K562 (cell line): Measurements from ENCODE around the gene U2AF1L4. TPM values are rescaled to one million over a fixed set of nuclear protein-coding genes. Genes with fewer than 3 reads are reported as not detected.

Source experiments
- ATAC-seq: fragments of 200-7000 bp; cut with Tn5 transposase; 3 replicates; pipeline ENCODE4 v1.9.1; 2020; ENCODE audit warnings: moderate library complexity
- BruUV-seq: library from RNA; stranded (reverse); fragments of 400-500 nt; replicated peaks from 2 replicates; lab custom pipeline; 2021; lab: Mats Ljungman, UMichigan
- CTCF ChIA-PET: fragments of 300-600 bp; formaldehyde crosslinking; extraction: SDS; loops from one replicate; lab custom pipeline; 2021; ENCODE audit warnings: low intra/inter-chr PET ratio; lab: Yijun Ruan, JAX
- POLR2A ChIA-PET: fragments of 300-600, 350-650 bp; sonication (Branson Sonifier 250); formaldehyde crosslinking; extraction: SDS; loops from one replicate; lab custom pipeline; 2021; ENCODE audit warnings: antibody characterized with exemption, inconsistent platforms; lab: Yijun Ruan, JAX
- DNase-seq, 4 experiments: peaks; one replicate each; pipeline versions ENCODE4 v3.0.0 to v3.0.0-alpha.2; 2011 to 2018; ENCODE audit warnings: low spot score in 3 of 4, mixed read lengths in 3 of 4; ENCODE audit errors: extremely low read depth in 1 of 4
- FAIRE-seq: peaks from 2 replicates; lab custom pipeline; 2011; peaks lifted over from hg19 to GRCh38; lab: Jason Lieb, UNC
- H2AFZ ChIP-seq: 2 replicates; pipeline ENCODE4 v1.6.0; 2011; ENCODE audit warnings: low read depth, low read length, control low read depth, inconsistent platforms
- H3K27ac ChIP-seq: fragments of 200-600 bp; 3 replicates; pipeline ENCODE4 v1.8.0; 2011; ENCODE audit warnings: low read depth, mild to moderate bottlenecking, control low read depth, inconsistent platforms, low read length, moderate library complexity, mixed read lengths; ENCODE audit errors: extremely low read depth
- H3K27me3 ChIP-seq, 2 experiments: fragments of 300-600 bp in 1 of 2; 2 replicates in 1 of 2; 3 replicates in 1 of 2; pipeline versions ENCODE4 v1.6.0 to v1.8.0; 2011; ENCODE audit warnings: inconsistent platforms in 2 of 2, low read length in 2 of 2, mild to moderate bottlenecking in 1 of 2, mixed read lengths in 1 of 2, moderate library complexity in 1 of 2; ENCODE audit not compliant: control insufficient read depth in 2 of 2, insufficient read depth in 2 of 2
- H3K36me3 ChIP-seq: fragments of 300-600 bp; 3 replicates; pipeline ENCODE4 v1.8.0; 2011; ENCODE audit warnings: mild to moderate bottlenecking, low read length, inconsistent platforms; ENCODE audit not compliant: control insufficient read depth, insufficient read depth
- H3K4me1 ChIP-seq, 2 experiments: fragments of 200-600 bp in 1 of 2; replicated peaks in 1 of 2; 2 replicates in 1 of 2; 3 replicates in 1 of 2; pipeline versions ENCODE4 v1.5.1 to v1.8.0; 2011; ENCODE audit warnings: inconsistent platforms in 2 of 2, low read length in 2 of 2, mild to moderate bottlenecking in 1 of 2, mixed read lengths in 1 of 2, moderate library complexity in 1 of 2; ENCODE audit not compliant: control insufficient read depth in 2 of 2, insufficient read depth in 2 of 2
- H3K4me2 ChIP-seq: 2 replicates; pipeline ENCODE4 v1.6.1; 2011; ENCODE audit warnings: low read length, control low read depth, inconsistent platforms, mixed read lengths; ENCODE audit not compliant: insufficient read depth
- H3K4me3 ChIP-seq: fragments of 200-600 bp; sonication (generic), shearing (Covaris generic); 2 replicates; pipeline ENCODE4 v1.5.1; 2016; ENCODE audit warnings: control low read depth, inconsistent platforms
- H3K79me2 ChIP-seq: fragments of 200-600 bp; 3 replicates; pipeline ENCODE4 v1.8.0; 2011; ENCODE audit warnings: low read length, inconsistent platforms; ENCODE audit not compliant: control insufficient read depth, insufficient read depth
- H3K9ac ChIP-seq, 2 experiments: 2 replicates each; pipeline versions ENCODE4 v1.6.0 to v1.6.1; 2011; ENCODE audit warnings: low read depth in 2 of 2, low read length in 2 of 2, control low read depth in 1 of 2, inconsistent platforms in 1 of 2, mild to moderate bottlenecking in 1 of 2, mixed read lengths in 1 of 2; ENCODE audit not compliant: insufficient read depth in 1 of 2
- H3K9me1 ChIP-seq: one replicate; pipeline ENCODE4 v1.6.0; 2011; ENCODE audit warnings: inconsistent platforms, mild to moderate bottlenecking, low read length, moderate library complexity; ENCODE audit not compliant: control insufficient read depth, insufficient read depth
- H3K9me3 ChIP-seq: replicated peaks from 2 replicates; pipeline ENCODE4 v1.5.1; 2011; ENCODE audit warnings: low read depth, low read length, inconsistent platforms; ENCODE audit not compliant: control insufficient read depth, insufficient read depth
- H4K20me1 ChIP-seq: replicated peaks from 2 replicates; pipeline ENCODE4 v1.6.1; 2011; ENCODE audit warnings: low read length, inconsistent platforms, mixed read lengths; ENCODE audit not compliant: control insufficient read depth, insufficient read depth
- ATF3 ChIP-seq, 2 experiments: fragments of 450-650 bp in 1 of 2; sonication (generic) in 1 of 2; formaldehyde crosslinking in 1 of 2; IDR thresholded peaks in 1 of 2; conservative IDR thresholded peaks in 1 of 2; 2 replicates each; pipeline versions ENCODE4 v1.6.1 to v1.8.1; 2016 to 2023; ENCODE audit warnings: mild to moderate bottlenecking in 2 of 2, moderate library complexity in 2 of 2, inconsistent platforms in 1 of 2, missing genetic modification reagents in 1 of 2
- JUN ChIP-seq, 2 experiments: sonication (generic) in 1 of 2; formaldehyde crosslinking in 1 of 2; IDR thresholded peaks; 2 replicates each; pipeline versions ENCODE4 v1.6.1 to v1.8.0; 2012 to 2022; ENCODE audit warnings: borderline replicate concordance in 2 of 2, mild to moderate bottlenecking in 2 of 2, improper control_type of control experiment in 1 of 2, low read depth in 1 of 2, low read length in 1 of 2, missing genetic modification reagents in 1 of 2
- JUND ChIP-seq, 2 experiments: IDR thresholded peaks; 2 replicates in 1 of 2; 3 replicates in 1 of 2; pipeline ENCODE4 v1.6.1; 2011; ENCODE audit warnings: borderline replicate concordance in 2 of 2, low read depth in 2 of 2, low read length in 2 of 2, improper control_type of control experiment in 1 of 2, missing biosample characterization in 1 of 2, missing genetic modification characterization in 1 of 2, missing genetic modification reagents in 1 of 2
- NR2C1 ChIP-seq, 2 experiments: fragments of 450-650 bp; IDR thresholded peaks; 2 replicates each; pipeline ENCODE4 v1.6.1; 2017; ENCODE audit warnings: mild to moderate bottlenecking in 2 of 2, antibody characterized with exemption in 1 of 2, inconsistent platforms in 1 of 2, missing compliant biosample characterization in 1 of 2, missing genetic modification characterization in 1 of 2
- NR2C2 ChIP-seq, 2 experiments: fragments of 200-800 bp in 1 of 2; sonication (Bioruptor generic) in 1 of 2; sonication (generic) in 1 of 2; formaldehyde crosslinking in 1 of 2; IDR thresholded peaks; 2 replicates each; pipeline versions ENCODE4 v1.6.1 to v1.8.0; 2016 to 2022; ENCODE audit warnings: mild to moderate bottlenecking in 1 of 2, missing compliant biosample characterization in 1 of 2, missing genetic modification characterization in 1 of 2, missing genetic modification reagents in 1 of 2
- RBFOX2 ChIP-seq: fragments of 200-400 bp; formaldehyde crosslinking; IDR thresholded peaks from 2 replicates; pipeline ENCODE4 v1.6.1; 2017; ENCODE audit warnings: low read depth, mild to moderate bottlenecking, low read length, moderate library complexity
- WGBS: fragments of 100-300 bp; shearing (Covaris generic); methylation state at CpG from one replicate; pipeline ENCODE4 v1.1.6; 2016; ENCODE audit warnings: low coverage, mixed read lengths; ENCODE audit not compliant: insufficient coverage; ENCODE audit errors: missing lambda C conversion rate; 5-methylcytosine and 5-hydroxymethylcytosine counted together
- in situ Hi-C: fragments of 300-500 bp; cut with MboI; formaldehyde crosslinking; loops from 4 replicates; pipeline ENCODE4 v1.15.0; 2018; ENCODE audit warnings: inconsistent platforms, mixed read lengths
- intact Hi-C: fragments of 100-400 bp; cut with micrococcal nuclease; formaldehyde crosslinking; loops from 2 replicates; pipeline ENCODE4 v1.14.2; 2022
- polyA plus RNA-seq, 8 experiments: library from polyadenylated mRNA; depleted of rRNA in 4 of 8; stranded (reverse) in 5 of 8; unstranded in 3 of 8; fragments of >200 nt; fragmentation: Nextera tagmentation in 2 of 8; fragmentation: Illumina TruSeq in 1 of 8; extraction: Ambion mirVana in 2 of 8; extraction: Trizol in 1 of 8; gene quantifications; 2 replicates each; pipeline versions ENCODE4 v1.2.1 to v1.2.3, GENCODE V29; 2011 to 2014; ENCODE audit warnings: inconsistent platforms in 1 of 8, missing spikeins in 1 of 8
- total RNA-seq, 7 experiments: library from RNA; depleted of rRNA in 6 of 7; stranded (reverse); fragments of >200 nt in 6 of 7; fragmentation: Illumina TruSeq in 2 of 7; extraction: Trizol in 2 of 7; gene quantifications; 2 replicates each; pipeline versions ENCODE4 v1.2.1 to v1.2.3, GENCODE V29; 2011 to 2021; ENCODE audit warnings: low replicate concordance in 1 of 7
- TF ChIP-seq, protein P1 (sequence below): sonication (generic); formaldehyde crosslinking; IDR thresholded peaks from 2 replicates; pipeline ENCODE4 v1.8.1; 2023; ENCODE audit warnings: mild to moderate bottlenecking, missing genetic modification reagents
- TF ChIP-seq, protein P2 (sequence below): fragments of 450-650 bp; IDR thresholded peaks from 2 replicates; pipeline ENCODE4 v1.6.1; 2016; ENCODE audit warnings: mild to moderate bottlenecking
- TF ChIP-seq, protein P3 (sequence below), 3 experiments: IDR thresholded peaks in 2 of 3; conservative IDR thresholded peaks in 1 of 3; 2 replicates each; pipeline ENCODE4 v1.5.1; 2011 to 2012; ENCODE audit warnings: low read length in 3 of 3, mild to moderate bottlenecking in 3 of 3, control low read depth in 2 of 3, improper control_type of control experiment in 1 of 3, inconsistent platforms in 1 of 3, low read depth in 1 of 3, mixed read lengths in 1 of 3, moderate library complexity in 1 of 3; ENCODE audit not compliant: insufficient read depth in 2 of 3

The U2AF1L4 gene
- total and polyA plus RNA-seq, 9 of the 15 experiments (the other 6 are each of a cell fraction or from before 2014, with no cell fraction given), result 8.4 to 19.5 (median 12.6) TPM

GRCh38 chr19:35783469-35784434 is 38.5 kb upstream of the U2AF1L4 start:
- H3K4me3 ChIP-seq, result no peak overlapping the region
- peaks cover 14% of the 10 kb centered on the region; the same call in 1 of the 3 replicates for H3K36me3 ChIP-seq
- POLR2A ChIA-PET, result no interaction called here
- H2AFZ ChIP-seq, result no peak overlapping the region
- no peak overlapping the region for H3K27ac ChIP-seq
- no peak for FAIRE-seq
- BruUV-seq, result no TSS peak
- H4K20me1 ChIP-seq, result no peaks in the 10 kb centered on the region
- no peak overlapping the region for H3K4me2 ChIP-seq
- peaks cover 0 to 36% of the 10 kb centered on the region in 2 experiments; a peak in 1 of 5 replicates for H3K4me1 ChIP-seq
- peak; percentile 61 for ATAC-seq
- in situ Hi-C loops (no loop called here), intact Hi-C loops (no loop called here)
- peak in 1 of 4 experiments; percentile 17 for DNase-seq
- H3K9me1 ChIP-seq, result no peaks in the 10 kb centered on the region
- H3K9me3 ChIP-seq, result no peaks in the 10 kb centered on the region
- no peaks in the 10 kb centered on the region for H3K79me2 ChIP-seq
- H3K27me3 ChIP-seq, result no peaks in the 10 kb centered on the region
- CTCF ChIA-PET, result no interaction called here
- 52% methylated on average over 13 of the region's 28 CpGs for WGBS
- peak overlapping the region in 1 of 2 experiments; percentile 17; a peak in 1 of 4 replicates for H3K9ac ChIP-seq
- TF ChIP-seq JUN (IDR thresholded peaks at IDR 0.05; ENCODE audit: borderline replicate concordance, low read depth, low read length) (peak; percentile 48; the same call in 1 of the 2 replicates), JUN (CRISPR knock-in tag; IDR thresholded peaks at IDR 0.05; ENCODE audit: borderline replicate concordance) (no peak), JUND (IDR thresholded peaks at IDR 0.05; ENCODE audit: borderline replicate concordance, low read depth, low read length) (peak; percentile 64), JUND (tag; IDR thresholded peaks at IDR 0.05; ENCODE audit: borderline replicate concordance, low read depth, low read length) (no peak; the same call in 2 of the 3 replicates), NR2C1 (IDR thresholded peaks at IDR 0.05) (peak; percentile 67; the same call in 1 of the 2 replicates), NR2C1 (tag; IDR thresholded peaks at IDR 0.05) (peak; percentile 63), RBFOX2 (peak; percentile 45; the same call in 1 of the 2 replicates), ATF3 (IDR thresholded peaks at IDR 0.05) (peak; percentile 70), ATF3 (CRISPR knock-in tag; conservative IDR thresholded peaks at IDR 0.05) (no peak), NR2C2 (CRISPR knock-in tag; IDR thresholded peaks at IDR 0.05) (0 out of 2 replicates have a peak, but pooled peaks have one; percentile 18), NR2C2 (tag; IDR thresholded peaks at IDR 0.05) (no peak)
- TF ChIP-seq, protein P1, sequence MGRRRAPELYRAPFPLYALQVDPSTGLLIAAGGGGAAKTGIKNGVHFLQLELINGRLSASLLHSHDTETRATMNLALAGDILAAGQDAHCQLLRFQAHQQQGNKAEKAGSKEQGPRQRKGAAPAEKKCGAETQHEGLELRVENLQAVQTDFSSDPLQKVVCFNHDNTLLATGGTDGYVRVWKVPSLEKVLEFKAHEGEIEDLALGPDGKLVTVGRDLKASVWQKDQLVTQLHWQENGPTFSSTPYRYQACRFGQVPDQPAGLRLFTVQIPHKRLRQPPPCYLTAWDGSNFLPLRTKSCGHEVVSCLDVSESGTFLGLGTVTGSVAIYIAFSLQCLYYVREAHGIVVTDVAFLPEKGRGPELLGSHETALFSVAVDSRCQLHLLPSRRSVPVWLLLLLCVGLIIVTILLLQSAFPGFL, result no peak
- TF ChIP-seq, protein P2, sequence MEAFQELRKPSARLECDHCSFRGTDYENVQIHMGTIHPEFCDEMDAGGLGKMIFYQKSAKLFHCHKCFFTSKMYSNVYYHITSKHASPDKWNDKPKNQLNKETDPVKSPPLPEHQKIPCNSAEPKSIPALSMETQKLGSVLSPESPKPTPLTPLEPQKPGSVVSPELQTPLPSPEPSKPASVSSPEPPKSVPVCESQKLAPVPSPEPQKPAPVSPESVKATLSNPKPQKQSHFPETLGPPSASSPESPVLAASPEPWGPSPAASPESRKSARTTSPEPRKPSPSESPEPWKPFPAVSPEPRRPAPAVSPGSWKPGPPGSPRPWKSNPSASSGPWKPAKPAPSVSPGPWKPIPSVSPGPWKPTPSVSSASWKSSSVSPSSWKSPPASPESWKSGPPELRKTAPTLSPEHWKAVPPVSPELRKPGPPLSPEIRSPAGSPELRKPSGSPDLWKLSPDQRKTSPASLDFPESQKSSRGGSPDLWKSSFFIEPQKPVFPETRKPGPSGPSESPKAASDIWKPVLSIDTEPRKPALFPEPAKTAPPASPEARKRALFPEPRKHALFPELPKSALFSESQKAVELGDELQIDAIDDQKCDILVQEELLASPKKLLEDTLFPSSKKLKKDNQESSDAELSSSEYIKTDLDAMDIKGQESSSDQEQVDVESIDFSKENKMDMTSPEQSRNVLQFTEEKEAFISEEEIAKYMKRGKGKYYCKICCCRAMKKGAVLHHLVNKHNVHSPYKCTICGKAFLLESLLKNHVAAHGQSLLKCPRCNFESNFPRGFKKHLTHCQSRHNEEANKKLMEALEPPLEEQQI, result no peak
- TF ChIP-seq, protein P3, sequence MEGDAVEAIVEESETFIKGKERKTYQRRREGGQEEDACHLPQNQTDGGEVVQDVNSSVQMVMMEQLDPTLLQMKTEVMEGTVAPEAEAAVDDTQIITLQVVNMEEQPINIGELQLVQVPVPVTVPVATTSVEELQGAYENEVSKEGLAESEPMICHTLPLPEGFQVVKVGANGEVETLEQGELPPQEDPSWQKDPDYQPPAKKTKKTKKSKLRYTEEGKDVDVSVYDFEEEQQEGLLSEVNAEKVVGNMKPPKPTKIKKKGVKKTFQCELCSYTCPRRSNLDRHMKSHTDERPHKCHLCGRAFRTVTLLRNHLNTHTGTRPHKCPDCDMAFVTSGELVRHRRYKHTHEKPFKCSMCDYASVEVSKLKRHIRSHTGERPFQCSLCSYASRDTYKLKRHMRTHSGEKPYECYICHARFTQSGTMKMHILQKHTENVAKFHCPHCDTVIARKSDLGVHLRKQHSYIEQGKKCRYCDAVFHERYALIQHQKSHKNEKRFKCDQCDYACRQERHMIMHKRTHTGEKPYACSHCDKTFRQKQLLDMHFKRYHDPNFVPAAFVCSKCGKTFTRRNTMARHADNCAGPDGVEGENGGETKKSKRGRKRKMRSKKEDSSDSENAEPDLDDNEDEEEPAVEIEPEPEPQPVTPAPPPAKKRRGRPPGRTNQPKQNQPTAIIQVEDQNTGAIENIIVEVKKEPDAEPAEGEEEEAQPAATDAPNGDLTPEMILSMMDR (IDR thresholded peaks at IDR 0.05 in 2 of 3, conservative IDR thresholded peaks at IDR 0.05 in 1 of 3; ENCODE audit: insufficient read depth in 2 of 3, low read depth in 1 of 3, low read length in 3 of 3), result peak in 2 of 3 experiments; percentile 18 to 21; a peak in 2 of 6 replicates
